Hepatic stellate cell (primary cell): ENCODE results near the gene DENND2A.
"Not testable (repeated sequence)": the region's sequence is repeated elsewhere in the genome, so short reads cannot be mapped to it uniquely, and the experiment has no call there.

Experiments used
- DNase-seq: peaks from one replicate; pipeline ENCODE4 v3.0.0; 2011; ENCODE audit warnings: low spot score

DENND2A gene

DNA sequence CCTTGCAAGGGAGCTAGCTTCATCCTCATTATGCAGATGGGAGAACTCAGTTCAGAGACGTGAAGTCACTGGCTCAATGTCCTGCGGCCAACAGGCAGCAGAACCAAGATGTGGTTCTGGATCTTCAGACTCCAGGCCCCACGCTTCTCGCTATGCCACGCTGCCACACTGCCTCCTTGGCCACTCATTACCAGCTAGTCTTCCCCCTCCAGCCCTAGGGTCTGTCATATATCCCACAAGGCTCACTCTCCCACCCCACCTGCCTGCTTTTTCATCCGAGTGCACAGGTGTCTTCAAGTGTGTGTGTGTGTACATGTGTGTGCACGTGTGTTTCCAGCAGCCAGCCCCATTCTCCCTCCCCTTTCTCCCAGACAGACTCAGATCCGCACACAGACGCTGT is 53.4 kb downstream of the DENND2A start:
- no peak for DNase-seq

DNA sequence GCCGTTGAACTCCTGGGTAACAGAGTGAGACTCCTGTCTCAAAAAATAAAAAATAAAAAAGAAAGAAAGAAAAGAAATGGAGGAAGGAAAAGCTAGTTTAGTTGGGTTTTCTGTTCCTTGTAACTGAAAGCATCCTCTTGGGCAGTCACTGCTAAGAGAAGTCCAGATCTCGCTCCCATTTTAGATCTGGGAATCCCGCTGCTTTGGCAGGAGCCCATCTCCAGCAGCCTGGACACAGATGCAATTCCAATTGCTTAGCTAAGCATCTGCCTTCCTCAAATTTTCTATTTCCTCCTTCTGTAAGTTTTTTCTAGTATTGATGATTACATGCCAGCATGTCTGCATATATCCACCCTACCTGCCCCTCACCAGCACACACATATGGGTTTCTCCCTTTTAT is 54.1 kb downstream of the DENND2A start:
- DNase-seq: no peak

DNA sequence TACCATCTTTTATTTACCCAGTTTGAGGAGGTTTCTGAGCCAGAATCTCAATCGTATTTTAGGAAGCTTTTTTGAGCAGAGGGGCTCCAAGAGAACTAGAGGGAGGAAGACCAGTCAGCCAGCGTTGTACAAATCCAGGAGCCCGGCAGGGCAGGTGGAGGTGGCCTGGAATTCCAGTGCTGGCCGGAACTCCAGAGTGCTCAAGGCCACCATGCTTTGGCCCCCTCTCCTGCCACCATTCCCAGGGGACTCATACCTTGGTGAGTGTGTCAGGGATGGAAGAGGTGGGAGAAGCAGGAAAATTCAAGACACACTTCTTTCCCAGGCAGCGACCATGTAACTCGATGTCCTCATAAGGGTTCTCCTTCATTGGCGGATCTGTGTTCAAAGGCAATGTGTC is 55.3 kb downstream of the DENND2A start:
- DNase-seq: no peak

DNA sequence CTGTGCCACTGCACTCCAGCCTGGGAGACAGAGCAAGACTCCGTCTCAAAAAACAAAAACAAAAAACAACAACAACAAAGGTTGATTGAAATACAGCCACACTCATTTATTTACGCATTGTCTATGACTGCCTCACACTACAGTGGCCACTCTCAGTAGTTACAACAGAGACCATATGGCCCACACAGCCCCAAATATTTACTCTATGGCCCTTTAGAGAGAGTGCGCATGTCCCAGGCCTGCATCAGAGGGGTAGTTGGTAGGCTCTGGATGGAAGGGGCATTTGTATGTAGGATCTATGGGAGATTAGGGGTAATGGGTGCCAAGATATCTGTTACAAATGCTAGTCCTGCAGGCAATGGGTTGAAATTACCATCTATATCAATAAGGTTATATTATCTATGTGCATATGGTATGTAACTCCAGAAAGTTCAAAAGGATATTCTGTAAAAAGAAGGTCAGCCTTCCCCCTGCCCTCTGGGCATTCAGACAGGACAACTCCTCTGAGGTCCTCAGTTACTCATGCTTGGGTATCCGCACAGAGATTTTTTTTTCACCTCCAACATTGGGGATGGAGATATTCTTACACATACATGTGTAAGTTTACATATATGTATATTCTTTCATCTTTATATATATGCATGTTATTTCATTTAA is 56.3 kb downstream of the DENND2A start:
- DNase-seq: no peak

DNA sequence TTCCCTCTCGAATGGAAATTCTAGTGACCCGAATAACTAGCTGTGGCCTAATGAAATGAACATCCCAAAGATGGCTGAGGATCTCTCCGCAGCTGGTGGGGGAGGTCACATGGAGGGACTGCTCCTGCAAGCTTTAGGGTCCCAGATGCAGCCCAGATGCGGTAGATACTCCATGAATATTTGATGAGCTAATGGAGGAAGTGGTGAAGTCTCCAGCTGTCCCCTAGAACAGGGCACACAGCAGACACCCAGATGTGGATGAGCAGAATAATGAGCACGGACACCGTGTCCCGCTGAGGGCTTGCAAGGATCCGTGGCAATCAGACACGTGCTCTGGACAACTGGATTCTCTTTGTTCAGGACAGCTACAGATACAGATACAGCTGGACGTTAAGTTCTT is 59.2 kb downstream of the DENND2A start:
- no peak for DNase-seq

DNA sequence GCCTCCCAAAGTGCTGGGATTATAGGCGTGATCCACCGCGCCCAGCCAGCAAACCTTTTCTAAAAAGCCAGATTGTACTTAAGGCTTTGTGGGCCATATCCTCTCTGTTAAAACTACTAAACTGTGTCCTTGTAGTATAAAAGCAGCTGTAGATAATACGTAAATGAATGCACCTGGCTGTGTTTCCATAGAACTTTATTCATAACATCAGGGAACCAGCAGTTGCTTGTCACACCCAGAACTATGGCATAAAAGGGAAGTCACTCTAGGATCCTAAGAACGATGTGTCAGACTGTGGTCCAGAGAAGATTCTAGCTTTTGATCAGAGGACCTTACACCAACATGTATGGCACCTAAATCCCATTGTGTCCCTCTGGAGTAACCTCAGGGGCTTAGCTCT is 63.0 kb downstream of the DENND2A start:
- no peak for DNase-seq

DNA sequence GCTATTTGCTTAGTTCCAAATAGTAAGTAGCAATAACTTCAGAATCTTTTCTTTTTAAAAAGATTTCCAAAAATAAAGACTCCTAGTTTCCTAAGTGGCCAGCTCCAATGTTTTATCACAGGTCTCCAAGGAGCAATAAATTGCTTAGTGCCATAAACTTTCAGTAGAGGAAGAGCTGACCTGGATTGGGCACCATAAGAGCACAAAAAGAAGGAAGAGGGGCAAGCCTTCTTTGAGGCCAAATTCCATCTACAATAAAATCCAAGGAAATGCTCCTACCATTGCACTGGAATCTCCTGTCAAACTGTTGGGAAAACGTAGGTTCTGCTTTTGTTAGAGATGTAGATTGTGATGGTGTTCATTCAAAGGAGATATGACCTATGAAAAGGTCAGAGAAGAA is 64.0 kb downstream of the DENND2A start:
- no peak for DNase-seq

DNA sequence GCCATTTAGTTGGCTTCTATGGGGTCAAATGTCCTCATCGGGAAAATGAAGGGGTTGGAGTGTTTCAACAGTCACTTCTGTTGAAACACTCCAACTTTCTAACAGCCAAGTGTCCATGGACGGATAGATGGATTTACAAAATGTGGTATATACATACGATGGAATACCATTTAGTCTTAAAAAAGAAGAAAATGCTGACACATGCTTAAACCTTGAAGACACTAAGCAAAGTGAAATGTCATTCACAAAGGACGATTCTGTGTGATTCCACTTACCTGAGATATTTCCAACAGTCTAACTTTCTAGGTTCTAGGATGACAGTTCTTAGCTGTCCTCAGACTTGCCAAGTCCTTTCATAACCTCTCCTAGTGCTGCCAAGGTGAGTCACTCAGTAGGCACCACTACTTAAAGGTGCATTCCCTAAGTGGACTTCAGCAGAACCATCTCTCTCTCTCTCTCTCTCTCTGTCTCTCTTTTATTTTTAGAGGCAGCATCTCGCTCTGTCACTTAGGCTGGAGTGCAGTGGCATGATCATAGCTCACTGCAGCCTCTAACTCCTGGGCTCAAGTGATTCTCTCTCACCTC is 69.0 kb downstream of the DENND2A start:
- no peak for DNase-seq

DNA sequence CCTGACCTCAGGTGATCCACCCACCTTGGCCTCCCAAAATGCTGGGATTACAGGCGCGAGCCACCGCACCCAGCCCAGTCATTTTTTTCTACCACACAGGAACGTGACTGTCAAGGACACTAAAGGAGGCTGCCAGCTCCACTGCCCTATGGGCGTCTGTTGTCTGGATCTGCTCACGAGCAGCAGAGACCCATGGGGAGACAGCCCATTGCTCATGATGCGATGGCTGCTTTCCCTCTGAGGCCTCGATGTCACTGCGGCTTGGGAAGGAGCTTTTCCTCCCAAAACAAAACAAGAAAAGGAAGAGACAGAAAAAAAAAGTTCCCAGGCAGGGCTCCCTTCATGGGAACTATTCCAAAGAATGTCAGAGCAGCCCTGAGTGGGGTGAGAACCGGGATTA is 70.5 kb downstream of the DENND2A start:
- DNase-seq: no peak

DNA sequence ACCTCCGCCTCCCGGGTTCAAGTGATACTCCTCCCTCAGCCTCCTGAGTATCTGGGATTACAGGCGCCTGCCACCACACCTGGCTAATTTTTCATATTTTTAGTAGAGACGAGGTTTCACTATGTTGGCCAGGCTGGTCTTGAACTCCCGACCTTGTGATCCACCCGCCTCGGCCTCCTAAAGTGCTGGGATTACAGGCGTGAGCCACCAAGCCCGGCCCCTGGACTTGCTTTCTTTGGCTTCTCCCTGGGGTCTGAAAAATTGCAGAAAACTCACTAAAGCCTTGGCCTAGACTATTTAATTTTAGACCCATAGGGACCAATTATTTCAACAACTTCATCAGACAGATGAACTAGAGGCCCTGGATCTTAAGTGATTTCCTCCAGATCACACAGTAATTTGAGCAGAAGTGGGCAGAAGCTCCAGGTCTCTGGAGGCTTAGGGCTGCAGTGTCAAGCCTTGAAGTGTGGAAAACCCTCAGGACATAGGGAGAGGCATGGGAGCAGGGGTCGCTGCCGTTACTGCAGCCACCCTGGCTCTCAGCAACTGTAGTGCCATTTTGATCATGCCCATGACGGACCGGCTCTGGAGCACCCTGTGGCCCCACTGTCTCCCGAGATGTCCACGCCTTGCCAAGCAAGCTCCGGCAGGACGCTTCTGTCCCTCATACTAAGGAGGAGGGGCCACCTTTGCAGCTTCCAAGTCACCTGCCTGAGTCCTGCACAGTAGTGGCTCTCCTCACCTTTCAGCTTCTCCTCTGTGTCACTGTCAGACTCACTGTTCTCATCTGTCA is 72.4 kb downstream of the DENND2A start:
- no peak for DNase-seq

DNA sequence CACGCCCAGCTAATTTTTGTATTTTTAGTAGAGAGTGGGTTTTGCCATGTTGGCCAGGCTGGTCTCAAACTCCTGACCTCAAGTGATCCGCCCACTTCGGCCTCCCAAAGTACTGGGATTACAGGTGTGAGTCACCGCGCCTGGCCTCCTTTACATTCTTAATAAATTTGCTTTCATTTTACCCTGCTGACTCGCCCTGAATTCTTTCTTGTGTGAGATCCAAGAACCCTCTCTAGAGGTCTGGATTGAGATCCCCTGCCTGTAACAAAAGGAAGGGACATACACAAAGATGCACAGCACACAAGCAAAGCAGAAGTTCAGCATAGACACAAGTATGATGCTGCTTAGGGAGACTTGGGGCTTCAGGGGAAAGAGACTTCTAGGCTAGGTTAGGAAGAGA is 74.4 kb downstream of the DENND2A start:
- DNase-seq: not testable (repeated sequence)

DNA sequence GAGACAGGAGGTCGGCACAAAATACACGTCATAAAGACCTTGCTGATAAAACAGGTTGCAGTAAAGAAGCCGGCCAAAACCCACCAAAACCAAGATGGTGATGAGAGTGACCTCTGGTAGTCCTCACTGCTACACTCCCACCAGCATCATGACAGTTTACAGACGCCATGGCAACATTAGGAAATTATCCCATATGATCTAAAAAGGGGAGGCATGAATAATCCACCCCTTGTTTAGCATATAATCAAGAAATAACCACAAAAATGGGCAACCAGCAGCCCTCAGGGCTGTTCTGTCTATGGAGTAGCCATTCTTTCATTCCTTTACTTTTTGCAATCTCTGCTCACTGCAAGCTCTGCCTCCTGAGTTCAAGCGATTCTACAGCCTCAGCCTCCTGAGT is 74.9 kb downstream of the DENND2A start:
- not testable (repeated sequence) for DNase-seq

DNA sequence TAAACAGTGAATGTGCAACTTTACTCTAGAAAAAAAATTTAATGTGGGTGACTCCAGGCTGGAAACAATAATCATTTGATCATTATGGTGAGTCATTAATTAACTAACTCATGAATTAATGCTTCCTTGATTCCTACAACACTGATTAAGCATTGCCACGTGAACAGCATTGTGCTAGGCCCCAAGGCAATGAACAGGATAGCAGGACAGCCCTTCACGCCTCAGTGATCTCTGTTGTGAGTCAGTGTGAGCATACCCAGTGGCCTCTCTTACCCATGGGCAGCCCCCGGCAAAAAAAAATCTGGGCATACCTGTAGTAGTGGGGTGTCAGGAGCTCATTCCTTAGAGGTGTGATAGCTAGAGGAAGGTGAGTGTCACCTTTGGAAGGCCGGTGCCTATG is 76.0 kb downstream of the DENND2A start:
- no peak for DNase-seq

DNA sequence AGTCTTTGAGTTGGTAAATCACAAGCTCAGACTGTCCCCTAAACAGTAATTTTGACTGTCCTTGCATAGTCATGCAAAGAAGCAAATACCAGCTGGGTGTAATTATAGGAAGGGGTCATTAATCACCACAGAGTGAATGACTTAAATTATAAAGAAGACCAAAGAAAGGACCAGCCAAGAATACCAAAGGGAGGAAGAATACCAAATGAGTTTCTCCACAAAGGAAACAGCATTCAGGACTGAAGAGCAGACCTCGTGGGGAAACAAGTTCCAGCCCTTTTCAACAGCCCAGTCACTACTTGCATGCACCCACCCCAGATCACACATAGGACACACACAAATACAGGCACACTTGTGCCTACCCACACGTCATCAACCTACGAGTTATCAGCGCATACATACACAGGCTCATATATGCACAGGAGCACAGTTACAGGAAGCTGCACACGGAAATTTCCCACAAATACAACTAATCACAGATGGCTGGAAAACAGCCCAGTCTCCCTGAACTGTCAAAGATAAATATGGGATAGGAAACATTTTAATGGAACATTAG is 77.6 kb downstream of the DENND2A start:
- DNase-seq: no peak

DNA sequence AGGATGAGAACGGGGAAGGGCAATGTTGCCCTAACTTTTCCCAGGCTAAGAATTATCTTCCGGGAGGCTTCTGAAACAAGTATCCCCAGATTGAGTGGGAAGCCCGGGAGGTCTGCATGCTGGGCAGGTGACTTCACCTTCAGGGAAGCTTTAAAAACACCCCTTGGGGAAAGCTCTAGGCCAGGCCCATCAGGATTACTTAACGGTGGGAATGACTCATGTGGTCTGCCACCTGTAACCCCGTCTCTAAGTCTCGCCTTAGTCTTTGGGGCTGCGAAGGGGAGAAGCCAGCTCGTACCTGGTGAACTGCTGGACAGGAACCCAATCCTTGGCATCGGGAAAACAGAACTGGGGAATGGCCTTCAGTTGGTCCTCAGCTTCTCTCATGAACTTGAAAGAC is 81.2 kb downstream of the DENND2A start:
- DNase-seq: no peak

DNA sequence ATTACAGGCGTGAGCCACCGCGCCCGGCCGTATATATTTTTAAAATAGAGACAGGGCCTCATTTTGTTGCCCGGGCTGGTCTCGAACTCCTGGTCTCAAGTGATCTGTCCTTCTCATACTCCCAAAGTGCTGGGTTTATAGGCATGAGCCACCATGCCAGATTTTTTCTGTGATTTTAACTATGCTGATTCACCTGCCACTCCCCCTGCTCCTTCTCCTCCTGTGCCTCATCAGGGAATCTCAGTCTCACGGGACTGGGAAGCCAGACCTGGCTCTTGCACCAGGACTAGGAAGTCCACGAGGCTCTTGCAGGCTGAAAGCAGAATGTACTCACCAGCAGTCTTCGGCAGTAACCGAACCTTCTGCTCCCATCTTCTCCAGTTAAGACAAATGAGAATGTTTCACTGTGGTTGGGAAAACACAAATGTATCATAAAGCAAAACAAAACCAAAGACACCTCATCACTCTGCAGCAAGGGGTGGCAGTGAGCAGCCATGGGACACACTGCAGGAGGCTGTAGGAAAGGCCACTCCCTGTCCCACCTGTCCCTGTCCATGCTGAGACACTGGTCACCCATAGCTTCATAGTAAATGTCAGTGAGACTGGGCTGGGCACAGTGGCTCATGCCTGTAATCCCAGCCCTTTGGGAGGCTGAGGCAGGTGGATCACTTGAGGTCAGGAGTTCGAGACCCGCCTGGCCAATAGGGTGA is 82.6 kb downstream of the DENND2A start:
- DNase-seq: no peak

DNA sequence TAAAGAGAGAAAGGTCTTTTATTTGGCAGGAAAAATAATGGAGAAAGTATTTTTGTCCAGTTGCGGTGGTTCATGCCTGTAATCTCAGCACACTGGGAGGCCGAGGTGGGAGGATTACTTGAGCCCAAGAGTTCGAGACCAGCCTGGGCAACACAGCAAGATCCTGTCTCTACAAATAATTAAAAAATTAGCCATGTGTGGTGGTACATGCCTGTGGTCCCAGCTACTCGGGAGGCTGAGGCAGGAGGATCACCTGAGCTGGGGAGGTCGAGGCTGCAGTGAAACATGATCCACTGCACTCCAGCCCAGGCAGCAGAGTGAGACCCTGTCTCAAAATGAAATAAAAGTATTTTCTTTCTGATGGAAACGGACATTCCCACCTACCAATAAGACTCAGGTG is 83.5 kb downstream of the DENND2A start:
- DNase-seq: no peak

DNA sequence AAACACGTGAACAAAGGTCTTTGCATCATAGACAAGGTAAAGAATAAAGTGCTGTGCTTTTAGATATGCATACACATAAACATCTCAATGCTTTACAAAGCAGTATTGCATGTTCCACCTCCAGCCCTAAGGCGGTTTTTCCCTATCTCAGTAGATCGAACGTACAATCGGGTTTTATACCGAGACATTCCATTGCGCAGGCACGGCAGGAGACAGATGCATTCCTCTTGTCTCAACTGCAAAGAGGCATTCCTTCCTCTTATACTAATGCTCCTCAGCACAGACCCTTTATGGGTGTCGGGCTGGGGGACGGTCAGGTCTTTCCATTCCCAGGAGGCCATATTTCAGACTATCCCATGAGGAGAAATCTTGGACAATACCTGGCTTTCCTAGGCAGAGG is 87.4 kb downstream of the DENND2A start:
- not testable (repeated sequence) for DNase-seq

DNA sequence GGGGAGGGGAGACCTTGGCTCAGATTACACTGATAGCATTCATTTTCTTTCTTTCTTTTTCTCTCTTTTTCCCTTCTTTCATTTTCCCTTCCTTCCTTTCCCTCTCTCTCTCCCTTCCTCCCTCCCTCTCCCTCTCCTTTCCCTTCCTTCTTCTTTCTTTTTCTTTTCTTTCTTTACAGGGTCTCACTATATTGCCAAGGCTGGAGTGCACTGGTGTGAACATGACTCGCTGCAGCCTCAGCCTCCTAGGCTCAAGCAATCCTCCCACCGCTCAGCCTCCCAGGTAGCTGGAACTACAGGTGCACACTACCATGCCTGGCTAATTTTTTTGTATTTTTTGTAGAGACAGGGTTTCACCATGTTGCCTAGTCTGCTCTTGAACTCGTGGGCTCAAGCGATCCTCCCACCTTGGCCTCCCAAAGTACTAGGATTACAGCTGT is 88.4 kb downstream of the DENND2A start:
- DNase-seq: no peak

DNA sequence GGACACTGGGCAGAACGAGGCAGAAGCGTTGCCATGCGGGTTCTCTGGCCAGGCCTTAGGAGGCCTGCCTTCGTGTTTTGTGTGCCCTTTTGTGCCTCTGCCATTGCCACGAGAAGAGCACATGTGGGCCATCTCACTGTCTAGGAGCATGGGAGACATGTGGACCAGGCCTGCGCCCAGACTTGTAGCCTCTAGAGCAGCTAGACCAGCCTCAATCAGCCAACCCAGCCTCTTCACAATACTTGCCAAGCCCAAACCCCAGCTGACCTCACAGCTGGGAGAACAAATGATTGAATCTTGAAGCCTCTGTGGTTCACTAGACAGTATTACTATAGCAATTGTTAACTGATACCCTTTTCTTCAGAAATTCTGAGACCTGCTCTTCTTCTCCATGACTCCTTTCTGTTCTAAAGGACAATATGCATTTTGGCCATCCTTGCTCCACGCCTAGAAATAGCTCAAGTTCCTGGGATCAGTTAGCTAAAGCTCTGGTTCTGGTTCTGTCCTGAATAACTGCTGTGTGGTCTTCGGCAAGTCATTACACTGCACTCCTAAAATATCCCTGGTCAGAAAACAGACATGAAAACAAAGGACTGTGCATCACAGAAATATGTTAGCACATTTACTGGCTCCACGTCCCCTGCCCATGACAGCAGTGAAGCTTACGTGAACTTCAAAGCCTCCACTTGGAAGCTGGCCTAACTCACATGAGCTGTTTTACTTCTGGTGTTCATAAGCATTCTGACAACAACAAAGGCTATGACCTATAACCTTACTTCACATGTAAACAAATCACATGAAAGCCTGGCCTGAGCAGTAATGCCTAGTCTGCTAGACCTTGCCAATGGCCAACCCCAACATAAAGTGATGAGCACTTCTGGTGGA is 89.0 kb downstream of the DENND2A start:
- no peak for DNase-seq

DNA sequence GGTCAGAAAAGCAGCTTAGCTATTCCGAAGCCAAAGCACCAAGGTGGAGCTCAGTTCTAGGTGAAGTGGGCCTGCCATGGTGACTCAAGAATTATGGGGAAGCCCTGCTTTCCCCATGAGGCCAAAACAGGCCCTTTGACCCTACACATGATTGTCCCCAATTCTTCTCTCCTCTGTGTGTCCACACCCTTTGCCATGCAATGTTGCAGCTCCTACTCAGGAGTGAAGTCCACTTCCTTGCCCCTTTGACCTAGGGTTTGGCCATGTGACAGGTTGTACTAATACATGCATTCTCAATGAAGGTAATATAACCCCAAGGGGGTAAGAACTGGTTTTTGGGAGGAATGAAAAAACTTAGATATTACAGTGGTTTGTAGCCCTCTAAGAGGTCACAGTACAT is 93.7 kb downstream of the DENND2A start:
- DNase-seq: no peak
